ENCODE measurements around the gene KLHL42. TPM values are rescaled to one million over a fixed set of nuclear protein-coding genes. Genes with fewer than 3 reads are reported as not detected.

The KLHL42 gene
- total and polyA plus RNA-seq, 2 of the 8 experiments (the other 6 are each of a cell fraction or from before 2014, with no cell fraction given), result 13.6 to 21.6 TPM

DNA sequence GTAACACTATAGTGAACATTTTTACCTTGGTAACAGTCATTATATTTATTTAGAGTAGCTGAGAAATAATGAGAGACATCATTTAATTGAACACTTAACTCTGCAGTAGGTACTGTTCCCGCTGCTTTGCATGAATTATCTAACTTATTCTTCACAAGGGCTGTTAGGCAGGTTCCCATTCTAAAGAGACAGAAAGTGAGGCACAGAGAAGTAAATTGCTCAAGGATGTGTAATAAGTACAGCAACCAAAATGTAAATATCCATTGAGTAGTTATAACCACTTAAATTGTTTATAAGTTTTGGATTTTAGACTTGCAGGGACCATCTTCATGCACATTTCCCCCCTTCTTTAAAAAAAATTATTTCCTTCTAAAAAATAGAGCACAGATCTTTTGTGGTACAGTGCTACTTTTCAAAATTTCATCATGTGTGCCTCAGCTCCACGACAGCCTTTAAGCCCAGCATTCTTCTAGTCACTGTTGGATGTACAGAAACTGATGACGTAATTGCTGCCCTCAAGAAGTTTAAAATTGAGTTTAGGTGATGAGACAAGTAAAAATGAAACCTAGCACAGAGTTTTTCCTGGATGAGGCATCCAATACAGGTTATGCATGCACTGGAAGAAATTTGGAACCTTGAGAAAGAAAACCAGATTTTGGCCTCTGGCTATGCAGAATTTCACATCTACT, 6.0 kb downstream of the KLHL42 start (continued):
- TF ChIP-seq TAF1 (IDR thresholded peaks at IDR 0.05; ENCODE audit: low read depth, low read length), result no peak
- TF ChIP-seq, protein P1, sequence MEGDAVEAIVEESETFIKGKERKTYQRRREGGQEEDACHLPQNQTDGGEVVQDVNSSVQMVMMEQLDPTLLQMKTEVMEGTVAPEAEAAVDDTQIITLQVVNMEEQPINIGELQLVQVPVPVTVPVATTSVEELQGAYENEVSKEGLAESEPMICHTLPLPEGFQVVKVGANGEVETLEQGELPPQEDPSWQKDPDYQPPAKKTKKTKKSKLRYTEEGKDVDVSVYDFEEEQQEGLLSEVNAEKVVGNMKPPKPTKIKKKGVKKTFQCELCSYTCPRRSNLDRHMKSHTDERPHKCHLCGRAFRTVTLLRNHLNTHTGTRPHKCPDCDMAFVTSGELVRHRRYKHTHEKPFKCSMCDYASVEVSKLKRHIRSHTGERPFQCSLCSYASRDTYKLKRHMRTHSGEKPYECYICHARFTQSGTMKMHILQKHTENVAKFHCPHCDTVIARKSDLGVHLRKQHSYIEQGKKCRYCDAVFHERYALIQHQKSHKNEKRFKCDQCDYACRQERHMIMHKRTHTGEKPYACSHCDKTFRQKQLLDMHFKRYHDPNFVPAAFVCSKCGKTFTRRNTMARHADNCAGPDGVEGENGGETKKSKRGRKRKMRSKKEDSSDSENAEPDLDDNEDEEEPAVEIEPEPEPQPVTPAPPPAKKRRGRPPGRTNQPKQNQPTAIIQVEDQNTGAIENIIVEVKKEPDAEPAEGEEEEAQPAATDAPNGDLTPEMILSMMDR (IDR thresholded peaks at IDR 0.05; ENCODE audit: control extremely low read depth in 1 of 3, insufficient read depth in 1 of 3, low read depth in 1 of 3, low read length in 3 of 3), result no peak
- no peak for TF ChIP-seq CBX8 (IDR thresholded peaks at IDR 0.05; ENCODE audit: borderline replicate concordance, low read depth, low read length)
- no peak for TF ChIP-seq TCF12 (IDR thresholded peaks at IDR 0.05; ENCODE audit: low read depth, low read length)
- TF ChIP-seq TAF7 (optimal IDR thresholded peaks at IDR 0.05; ENCODE audit: borderline replicate concordance, low read depth, low read length), result no peak
- TF ChIP-seq CHD1 (IDR thresholded peaks at IDR 0.05; ENCODE audit: low read depth, low read length), result no peak
- TF ChIP-seq GTF2F1 (IDR thresholded peaks at IDR 0.05; ENCODE audit: borderline replicate concordance, low read depth, low read length), result no peak

All from H1 (cell line).